Mesendoderm (in vitro differentiated cells): Measurements from ENCODE around the gene HHIPL1.

ENCODE experiments used
- DNase-seq: peaks from one replicate; pipeline ENCODE4 v3.0.0; 2013
- H2AK5ac ChIP-seq: 2 replicates; pipeline ENCODE4 v1.6.1; 2013; ENCODE audit warnings: low read length, inconsistent platforms
- H2BK120ac ChIP-seq: 2 replicates; pipeline ENCODE4 v1.6.1; 2013; ENCODE audit warnings: low read depth, mild to moderate bottlenecking, low read length, moderate library complexity, mixed read lengths
- H2BK15ac ChIP-seq: replicated peaks from 2 replicates; pipeline ENCODE4 v1.6.1; 2013; ENCODE audit warnings: low read depth, mild to moderate bottlenecking, moderate library complexity
- H2BK5ac ChIP-seq: 2 replicates; pipeline ENCODE4 v1.6.1; 2013; ENCODE audit warnings: low read length, inconsistent platforms
- H3K18ac ChIP-seq: 2 replicates; pipeline ENCODE4 v1.6.1; 2013; ENCODE audit warnings: mild to moderate bottlenecking, low read length, mixed read lengths
- H3K23ac ChIP-seq: one replicate; pipeline ENCODE4 v1.6.1; 2013; ENCODE audit warnings: low read length
- H3K27ac ChIP-seq: 2 replicates; pipeline ENCODE4 v1.5.1; 2013; ENCODE audit warnings: low read depth, mild to moderate bottlenecking, inconsistent platforms, low read length, moderate library complexity
- H3K27me3 ChIP-seq: 2 replicates; pipeline ENCODE4 v1.6.1; 2013; ENCODE audit warnings: low read length, control low read depth, mild to moderate bottlenecking, inconsistent platforms; ENCODE audit not compliant: insufficient read depth, poor library complexity
- H3K36me3 ChIP-seq: 2 replicates; pipeline ENCODE4 v1.6.1; 2013; ENCODE audit warnings: low read length, inconsistent platforms; ENCODE audit not compliant: control insufficient read depth, insufficient read depth
- H3K4ac ChIP-seq: one replicate; pipeline ENCODE4 v1.6.1; 2013; ENCODE audit warnings: low read depth, mild to moderate bottlenecking, low read length, moderate library complexity
- H3K4me1 ChIP-seq: 2 replicates; pipeline ENCODE4 v1.6.1; 2013; ENCODE audit warnings: low read depth, low read length, inconsistent platforms; ENCODE audit not compliant: control insufficient read depth
- H3K4me2 ChIP-seq: 2 replicates; pipeline ENCODE4 v1.6.1; 2013; ENCODE audit warnings: low read length
- H3K4me3 ChIP-seq: 2 replicates; pipeline ENCODE4 v1.5.1; 2013; ENCODE audit warnings: mild to moderate bottlenecking, low read length
- H3K56ac ChIP-seq: one replicate; pipeline ENCODE4 v1.6.1; 2013; ENCODE audit warnings: low read length
- H3K79me1 ChIP-seq: 2 replicates; pipeline ENCODE4 v1.6.1; 2013; ENCODE audit warnings: low read length, inconsistent platforms
- H3K79me2 ChIP-seq: 2 replicates; pipeline ENCODE4 v1.6.1; 2013; ENCODE audit warnings: mild to moderate bottlenecking, low read length; ENCODE audit not compliant: control insufficient read depth, insufficient read depth
- H3K9ac ChIP-seq: 2 replicates; pipeline ENCODE4 v1.6.1; 2013; ENCODE audit warnings: low read length, inconsistent platforms
- H4K5ac ChIP-seq: one replicate; pipeline ENCODE4 v1.6.1; 2013; ENCODE audit warnings: low read length
- H4K8ac ChIP-seq: one replicate; pipeline ENCODE4 v1.6.1; 2013; ENCODE audit warnings: low read depth, mild to moderate bottlenecking, control low read depth, low read length, moderate library complexity
- WGBS: extraction: QIAGEN DNeasy Blood & Tissue Kit; methylation state at CpG from one replicate; pipeline ENCODE4 v1.1.7; 2013; ENCODE audit warnings: low lambda C conversion rate, missing lambda C conversion rate; ENCODE audit not compliant: insufficient coverage; ENCODE audit errors: extremely low coverage; 5-methylcytosine and 5-hydroxymethylcytosine counted together

HHIPL1 gene

DNA sequence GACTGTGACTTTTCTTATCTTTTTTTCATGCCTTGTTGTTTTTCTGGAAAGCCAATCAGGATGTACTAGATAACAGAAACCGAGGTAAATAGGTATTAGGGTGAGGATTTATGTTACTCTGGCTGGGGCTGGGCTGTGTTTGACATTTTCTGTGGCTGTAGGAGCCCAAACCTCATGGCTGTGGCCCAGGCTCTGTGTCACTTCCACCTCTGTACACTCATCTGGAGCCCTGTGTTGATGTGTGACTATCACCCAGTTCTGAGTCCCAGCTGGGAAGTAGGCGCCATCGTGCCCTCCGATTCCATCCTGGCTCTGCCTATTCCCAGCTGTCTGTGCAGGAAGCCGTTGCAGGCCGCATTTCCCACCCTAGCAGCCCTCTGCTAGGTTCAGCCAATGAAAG is 1.6 kb upstream of the HHIPL1 start:
- no peak overlapping the region for H3K23ac ChIP-seq
- H3K4me1 ChIP-seq = peaks cover 8% of the 10 kb centered on the region
- H2AK5ac ChIP-seq = no peak overlapping the region
- no peak overlapping the region for H3K9ac ChIP-seq
- H3K36me3 ChIP-seq = no peaks in the 10 kb centered on the region
- no peaks in the 10 kb centered on the region for H3K79me2 ChIP-seq
- no peak for DNase-seq
- H3K4me2 ChIP-seq = no peak overlapping the region
- WGBS = no CpG with 5 or more reads among the region's 6 CpGs
- no peaks in the 10 kb centered on the region for H3K79me1 ChIP-seq
- no peak overlapping the region for H3K4ac ChIP-seq
- H4K8ac ChIP-seq = no peak overlapping the region
- no peak overlapping the region for H4K5ac ChIP-seq
- H3K27ac ChIP-seq = no peak overlapping the region
- H3K56ac ChIP-seq = no peak overlapping the region
- no peak overlapping the region for H2BK120ac ChIP-seq
- H2BK15ac ChIP-seq = no peak overlapping the region
- no peak overlapping the region for H2BK5ac ChIP-seq
- H3K18ac ChIP-seq = no peak overlapping the region
- no peaks in the 10 kb centered on the region for H3K27me3 ChIP-seq
- H3K4me3 ChIP-seq = no peak overlapping the region

DNA sequence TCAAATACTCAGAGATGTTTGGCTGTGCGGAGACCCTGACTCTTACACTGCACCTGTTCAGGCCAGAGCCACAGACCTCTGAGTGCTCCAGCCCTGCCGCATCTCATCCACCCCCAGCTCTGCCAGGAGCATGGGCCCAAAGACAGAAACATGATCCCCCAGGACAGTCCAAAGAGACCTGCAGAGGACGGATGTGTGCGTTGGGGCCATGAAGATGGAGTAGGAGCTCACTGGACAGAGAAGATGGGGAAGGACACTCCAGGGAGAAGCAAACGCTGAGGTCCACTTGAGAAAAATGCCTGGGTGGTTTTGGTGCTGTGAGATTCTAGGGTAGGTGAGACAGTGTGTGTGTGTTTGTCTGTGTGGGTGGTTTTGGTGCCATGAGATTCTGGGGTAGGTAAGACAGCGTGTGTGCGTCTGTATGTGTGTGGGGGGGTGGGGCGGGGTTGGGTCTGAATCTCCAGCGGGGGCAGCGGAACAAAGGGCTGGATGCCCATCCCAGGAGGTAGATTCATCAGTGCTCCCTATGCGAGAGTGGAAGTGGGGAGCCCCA is 818 bp upstream of the HHIPL1 start:
- Histone ChIP-seq H3K4ac (no peak overlapping the region), H3K36me3 (no peaks in the 10 kb centered on the region), H3K27me3 (no peaks in the 10 kb centered on the region), H3K4me2 (no peak overlapping the region), H3K27ac (no peak overlapping the region), H3K9ac (no peak overlapping the region), H2AK5ac (no peak overlapping the region), H4K8ac (no peak overlapping the region), H2BK120ac (no peak overlapping the region), H2BK5ac (no peak overlapping the region), H3K79me2 (no peaks in the 10 kb centered on the region), H4K5ac (no peak overlapping the region), H3K4me3 (no peak overlapping the region), H3K4me1 (peaks cover 8% of the 10 kb centered on the region), H3K79me1 (no peaks in the 10 kb centered on the region), H3K23ac (no peak overlapping the region), H3K56ac (peak overlapping the region; percentile 85), H2BK15ac (no peak overlapping the region), H3K18ac (peak overlapping the region; percentile 81)
- WGBS = no CpG with 5 or more reads among the region's 11 CpGs
- no peak for DNase-seq

DNA sequence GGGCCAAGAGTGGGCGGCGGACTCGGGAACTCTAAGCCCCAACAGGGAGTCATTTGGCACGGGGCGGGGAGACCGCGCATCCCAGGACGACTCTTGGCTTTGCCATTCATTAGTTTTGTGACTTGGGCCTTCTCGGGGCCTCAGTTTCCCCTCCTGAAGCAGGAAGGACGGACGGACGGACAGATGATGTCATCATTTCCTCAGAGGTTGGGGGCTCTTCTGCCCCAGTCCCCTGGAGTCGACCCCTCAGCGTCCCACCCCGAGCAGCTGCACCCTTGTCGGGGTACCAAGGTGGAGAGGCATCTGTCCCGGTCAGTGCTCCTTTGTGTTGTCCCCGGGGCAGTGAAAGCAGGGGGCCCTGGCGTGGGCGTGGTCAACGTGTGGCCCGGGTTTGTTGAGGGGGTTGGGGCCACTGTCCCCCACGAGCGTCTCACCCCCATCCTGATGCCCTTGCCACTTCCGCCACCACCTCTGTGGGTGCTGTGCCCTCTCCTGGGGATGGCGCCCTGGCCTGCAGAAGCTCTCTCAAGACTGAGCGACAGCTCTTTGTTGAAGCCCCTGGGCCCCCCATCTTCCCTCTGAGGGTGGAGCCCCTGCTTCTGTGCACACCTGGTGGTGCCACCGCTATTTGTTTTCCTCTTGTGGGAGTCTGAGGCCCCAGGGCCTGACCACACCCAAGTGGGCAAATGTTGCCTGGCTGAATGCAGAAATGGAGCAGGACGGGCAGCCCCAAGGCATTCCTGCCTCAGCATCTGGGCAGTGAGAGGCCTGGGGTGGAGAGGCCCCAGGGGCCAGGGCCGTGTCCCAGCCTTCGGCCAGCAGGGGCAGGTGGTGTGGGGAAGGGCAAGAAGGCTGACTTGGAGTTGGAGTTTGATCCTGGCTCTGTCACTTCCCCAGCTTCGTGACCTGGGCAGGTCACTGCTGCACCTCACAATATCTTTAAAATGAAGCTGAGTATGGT is 896 bp downstream of the HHIPL1 start:
- Histone ChIP-seq H3K9ac (peak overlapping the region; percentile 67), H2BK120ac (no peak overlapping the region), H3K4me2 (peak overlapping the region; percentile 43), H3K27me3 (no peaks in the 10 kb centered on the region), H3K36me3 (no peaks in the 10 kb centered on the region), H3K56ac (peak overlapping the region; percentile 85), H3K79me1 (no peaks in the 10 kb centered on the region), H3K18ac (no peak overlapping the region), H2BK5ac (no peak overlapping the region), H3K79me2 (no peaks in the 10 kb centered on the region), H3K4ac (no peak overlapping the region), H2BK15ac (no peak overlapping the region), H4K5ac (no peak overlapping the region), H3K4me1 (peaks cover 8% of the 10 kb centered on the region), H3K4me3 (no peak overlapping the region), H4K8ac (no peak overlapping the region), H3K27ac (no peak overlapping the region), H3K23ac (no peak overlapping the region), H2AK5ac (no peak overlapping the region)
- WGBS = no CpG with 5 or more reads among the region's 32 CpGs
- no peak for DNase-seq

DNA sequence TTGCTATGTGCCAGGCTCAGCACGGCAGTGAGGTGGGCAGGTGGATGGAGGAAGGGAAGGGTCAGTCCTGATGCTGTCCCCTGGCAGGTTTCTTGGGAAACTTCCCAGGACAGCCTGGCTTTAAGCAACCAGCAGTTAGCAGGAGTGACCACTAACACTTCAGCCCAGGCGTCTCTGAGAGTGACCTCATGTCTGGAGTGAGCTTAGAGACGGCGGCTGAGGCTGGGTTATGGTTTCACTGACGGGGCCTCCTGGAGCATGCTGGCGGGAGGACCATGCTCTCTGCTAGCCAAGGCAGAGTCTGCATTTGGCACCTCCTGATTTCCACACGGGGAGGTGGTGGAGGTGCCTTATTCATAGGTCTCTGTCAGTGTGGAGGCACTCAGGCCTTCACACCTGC is 2.5 kb downstream of the HHIPL1 start:
- no peak overlapping the region for H3K18ac ChIP-seq
- H3K79me2 ChIP-seq = no peaks in the 10 kb centered on the region
- WGBS = no CpG with 5 or more reads among the region's 7 CpGs
- peaks cover 8% of the 10 kb centered on the region for H3K4me1 ChIP-seq
- DNase-seq = peak; percentile 40
- H3K56ac ChIP-seq = peak overlapping the region; percentile 34
- no peak overlapping the region for H2BK15ac ChIP-seq
- no peak overlapping the region for H4K8ac ChIP-seq
- no peak overlapping the region for H3K4me2 ChIP-seq
- no peak overlapping the region for H3K23ac ChIP-seq
- H3K36me3 ChIP-seq = no peaks in the 10 kb centered on the region
- no peak overlapping the region for H3K4ac ChIP-seq
- H3K27ac ChIP-seq = no peak overlapping the region
- H3K9ac ChIP-seq = no peak overlapping the region
- H2AK5ac ChIP-seq = peak overlapping the region; percentile 22
- no peak overlapping the region for H2BK120ac ChIP-seq
- no peaks in the 10 kb centered on the region for H3K27me3 ChIP-seq
- no peak overlapping the region for H3K4me3 ChIP-seq
- no peak overlapping the region for H4K5ac ChIP-seq
- H3K79me1 ChIP-seq = no peaks in the 10 kb centered on the region
- no peak overlapping the region for H2BK5ac ChIP-seq

DNA sequence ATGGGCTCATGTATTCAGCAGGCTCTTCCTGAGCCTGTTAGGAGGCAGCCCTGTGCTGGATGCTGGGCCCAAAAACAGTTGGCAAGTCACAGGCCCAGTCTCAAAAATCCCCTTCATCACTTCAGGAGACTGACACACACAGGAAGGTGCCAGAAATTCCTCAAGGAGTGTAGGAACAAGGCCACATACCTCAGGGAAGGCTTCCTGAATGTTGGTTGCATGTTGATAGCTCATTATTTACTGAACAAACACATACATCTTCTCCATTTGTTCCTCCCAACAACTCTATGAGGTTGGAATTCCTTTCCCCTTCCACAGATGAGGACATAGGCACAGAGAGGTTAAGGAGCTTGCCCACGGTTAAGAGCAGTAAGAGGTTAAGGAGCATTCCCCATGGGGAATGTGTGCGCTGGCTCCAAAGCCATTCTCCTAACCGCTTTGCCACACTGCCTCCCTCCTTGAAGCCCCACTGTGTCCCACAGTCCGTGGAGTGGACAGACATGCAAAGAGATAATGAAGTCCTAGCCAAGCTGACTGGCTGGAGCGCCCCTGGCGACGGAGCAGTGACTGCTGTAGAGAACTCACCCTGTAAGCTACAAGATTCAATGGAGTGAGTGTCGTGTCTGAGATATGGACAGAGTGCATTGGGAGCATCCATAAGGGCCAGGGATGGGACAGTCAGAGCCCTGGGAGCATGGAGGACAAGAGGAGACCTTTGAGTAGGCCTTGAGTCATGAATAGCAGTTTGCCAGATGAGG is 3.3 kb downstream of the HHIPL1 start:
- WGBS = no CpG with 5 or more reads among the region's 8 CpGs
- Histone ChIP-seq H3K4ac (no peak overlapping the region), H4K8ac (no peak overlapping the region), H3K9ac (no peak overlapping the region), H3K79me2 (no peaks in the 10 kb centered on the region), H2BK120ac (no peak overlapping the region), H2BK15ac (no peak overlapping the region), H3K18ac (no peak overlapping the region), H4K5ac (no peak overlapping the region), H3K4me2 (no peak overlapping the region), H3K79me1 (no peaks in the 10 kb centered on the region), H2AK5ac (no peak overlapping the region), H3K36me3 (no peaks in the 10 kb centered on the region), H2BK5ac (no peak overlapping the region), H3K4me3 (no peak overlapping the region), H3K56ac (no peak overlapping the region), H3K27ac (no peak overlapping the region), H3K23ac (no peak overlapping the region), H3K4me1 (peaks cover 8% of the 10 kb centered on the region), H3K27me3 (no peaks in the 10 kb centered on the region)
- DNase-seq = peak; percentile 34
